T-helper 2 cell (primary cell): ENCODE measurements around the gene ACMSD.
"Not testable (repeated sequence)": the region's sequence is repeated elsewhere in the genome, so short reads cannot be mapped to it uniquely, and the experiment has no call there.

Experiments
- DNase-seq, 5 experiments: peaks; one replicate each; pipeline versions ENCODE4 v3.0.0 to v3.0.0-alpha.2; 2012 to 2022
- total RNA-seq, 2 donors: gene quantifications; one replicate each; lab custom pipeline; 2026; lab: John Stamatoyannopoulos, UW

The ACMSD gene
- total RNA-seq = 0 reads per million in 2 donors

DNA sequence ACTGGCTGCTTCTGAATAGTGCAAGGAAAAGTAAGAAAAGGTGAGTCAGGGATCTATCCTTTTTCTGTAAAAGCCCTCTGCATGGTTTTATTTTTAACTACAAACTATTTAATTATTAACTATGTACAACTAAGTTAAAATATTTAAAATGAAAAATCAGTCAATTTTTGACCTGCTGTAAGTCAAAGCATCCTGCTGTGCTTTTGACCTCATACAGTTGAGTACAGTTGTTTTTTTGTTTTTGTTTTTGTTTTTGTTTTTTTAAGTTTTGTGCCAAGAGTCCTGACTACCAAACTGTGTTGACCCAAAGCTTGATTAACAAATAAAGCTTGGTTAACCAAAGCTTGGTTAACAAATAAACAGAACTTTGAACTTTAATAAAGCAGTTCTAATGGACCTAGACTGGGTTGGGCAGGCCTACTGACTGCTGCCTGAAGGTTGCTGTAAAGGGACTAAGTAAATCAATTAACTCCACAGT is at the start of gene ACMSD:
ACMSD (plus strand) TSS at position 474 of the 478 bp plus-strand sequence. CDS start 67 bp downstream, outside the sequence.
- no peak for DNase-seq

DNA sequence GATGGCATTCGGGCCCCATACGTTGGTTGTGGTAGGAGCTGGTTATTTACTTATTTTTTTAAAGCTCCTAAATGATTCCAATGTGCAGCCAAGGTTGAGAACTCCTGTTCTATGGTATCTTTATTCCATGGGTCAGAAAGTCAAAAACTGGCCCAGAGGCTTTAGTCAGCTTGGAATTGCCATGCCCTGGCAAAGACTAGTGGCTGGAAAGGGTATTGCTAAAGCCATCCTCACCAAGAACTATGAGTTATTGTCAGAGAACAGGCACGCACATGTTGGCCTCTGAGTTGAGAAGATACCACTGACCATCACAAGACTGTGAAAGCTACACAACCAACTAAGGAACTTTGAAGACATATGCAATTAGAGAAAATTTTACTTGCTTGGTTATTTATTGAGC is 47.9 kb upstream of the ACMSD start:
- no peak for DNase-seq

DNA sequence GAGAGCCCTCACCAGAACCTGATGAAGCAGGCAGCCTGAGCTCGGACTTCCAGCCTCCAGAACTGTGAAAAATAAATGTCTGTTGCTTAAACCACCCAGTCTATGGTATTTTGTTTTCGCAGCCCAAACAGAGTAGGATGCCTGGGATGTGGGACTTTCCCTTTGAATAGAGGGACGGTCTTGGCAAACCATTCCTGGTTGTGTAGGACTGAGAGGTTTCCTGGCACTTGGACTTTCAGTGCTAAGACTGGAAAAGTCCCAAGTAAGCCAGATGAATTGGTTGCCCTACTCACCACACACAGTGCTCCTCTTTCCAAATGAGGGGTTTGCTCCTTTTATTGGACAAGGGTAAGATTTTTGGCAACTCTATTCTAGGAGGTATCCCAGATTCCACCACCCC is 46.8 kb upstream of the ACMSD start:
- no peak for DNase-seq

DNA sequence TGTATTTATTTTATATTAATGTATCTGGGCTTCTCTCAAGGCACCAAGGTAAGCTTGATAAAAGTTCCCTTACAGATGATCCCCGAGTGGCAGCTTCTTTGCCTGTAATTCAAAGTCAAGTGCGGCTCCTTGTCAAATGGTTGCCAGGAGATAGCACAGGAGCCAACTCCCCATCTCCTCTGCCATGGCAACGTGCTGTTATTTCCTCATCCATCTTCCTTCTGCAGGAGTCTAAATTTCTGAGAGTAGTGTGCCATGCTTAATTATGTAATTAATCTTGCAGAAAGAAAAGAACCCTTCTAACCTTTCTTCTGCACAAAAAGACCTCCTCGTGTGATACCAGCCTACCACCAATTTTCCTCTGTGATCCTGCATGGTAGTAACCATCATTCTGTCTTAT is 46.2 kb upstream of the ACMSD start:
- no peak for DNase-seq

DNA sequence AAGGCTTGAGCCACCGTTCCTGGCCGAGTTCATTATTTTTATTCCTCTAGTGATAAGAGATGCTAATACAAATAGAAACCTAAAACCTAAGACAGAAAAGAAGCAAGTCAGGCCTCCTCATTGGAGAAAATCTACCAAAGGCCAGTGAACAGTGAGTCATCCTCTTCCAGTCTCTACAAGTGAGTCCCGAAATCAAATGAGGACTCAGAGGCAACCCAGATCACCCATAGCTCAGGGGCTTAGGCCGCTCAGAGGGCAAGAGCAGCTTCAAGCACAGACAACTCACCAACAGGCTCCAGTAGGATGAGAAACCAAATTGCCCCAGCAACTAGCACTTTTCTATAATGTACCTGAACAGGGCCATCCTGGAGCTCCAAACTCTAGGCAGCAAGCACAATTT is 42.7 kb upstream of the ACMSD start:
- DNase-seq = no peak

DNA sequence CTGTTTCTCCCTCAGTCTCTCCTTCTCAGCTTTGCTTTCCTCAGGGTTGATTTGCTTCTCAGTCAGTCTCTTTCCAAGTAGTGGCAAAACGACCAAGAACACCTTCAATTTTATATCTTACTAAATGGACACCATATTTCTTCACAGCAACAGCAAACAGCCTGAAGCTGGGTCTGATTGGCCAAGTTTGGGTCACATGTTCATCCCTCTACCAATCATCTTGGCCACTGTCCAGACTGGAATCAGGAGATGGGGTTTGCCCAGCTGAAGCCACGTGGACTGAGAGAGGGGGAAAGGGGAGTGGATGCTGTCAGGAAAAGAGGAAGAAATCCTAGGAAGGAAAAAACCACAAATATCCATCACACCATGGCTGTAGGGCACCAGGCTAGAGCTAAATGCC is 42.0 kb upstream of the ACMSD start:
- no peak for DNase-seq

DNA sequence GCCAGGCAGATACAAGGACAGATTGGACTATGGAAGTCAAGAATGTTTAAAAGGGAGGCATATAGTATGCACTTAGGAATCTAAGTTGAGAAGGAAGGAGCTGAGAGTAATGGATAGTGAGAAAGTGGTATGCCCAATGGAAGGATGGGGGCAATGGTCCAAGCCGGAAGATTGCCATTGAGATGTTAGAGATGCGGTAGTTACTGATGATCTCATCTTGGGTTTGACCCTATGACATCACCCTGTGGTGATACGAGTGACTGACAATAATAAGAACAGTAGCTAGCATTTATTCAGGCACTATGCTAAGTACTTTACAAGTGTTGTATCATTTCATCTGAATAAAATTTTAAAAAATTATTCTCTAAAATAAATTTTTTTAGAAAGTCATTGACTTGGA is 38.5 kb upstream of the ACMSD start:
- DNase-seq = no peak

DNA sequence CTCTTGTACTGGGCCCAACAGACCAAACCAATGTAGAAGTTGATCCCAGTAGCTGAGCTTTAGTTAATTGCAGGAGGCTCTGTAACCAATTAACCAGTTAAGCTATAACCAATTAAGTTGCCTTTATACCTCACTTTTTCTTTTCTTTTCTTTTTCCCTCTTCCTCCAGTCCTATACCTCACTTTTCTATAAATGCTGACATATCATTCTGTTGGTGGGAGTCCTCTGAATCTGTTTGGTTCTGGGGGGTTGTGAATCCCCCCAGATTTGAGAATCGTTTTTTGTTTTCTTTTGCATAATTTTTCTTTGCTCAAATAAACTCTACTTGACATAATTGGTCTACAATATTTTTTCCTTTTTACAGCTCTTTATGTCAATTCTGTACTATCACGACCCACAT is 38.1 kb upstream of the ACMSD start:
- DNase-seq = no peak

DNA sequence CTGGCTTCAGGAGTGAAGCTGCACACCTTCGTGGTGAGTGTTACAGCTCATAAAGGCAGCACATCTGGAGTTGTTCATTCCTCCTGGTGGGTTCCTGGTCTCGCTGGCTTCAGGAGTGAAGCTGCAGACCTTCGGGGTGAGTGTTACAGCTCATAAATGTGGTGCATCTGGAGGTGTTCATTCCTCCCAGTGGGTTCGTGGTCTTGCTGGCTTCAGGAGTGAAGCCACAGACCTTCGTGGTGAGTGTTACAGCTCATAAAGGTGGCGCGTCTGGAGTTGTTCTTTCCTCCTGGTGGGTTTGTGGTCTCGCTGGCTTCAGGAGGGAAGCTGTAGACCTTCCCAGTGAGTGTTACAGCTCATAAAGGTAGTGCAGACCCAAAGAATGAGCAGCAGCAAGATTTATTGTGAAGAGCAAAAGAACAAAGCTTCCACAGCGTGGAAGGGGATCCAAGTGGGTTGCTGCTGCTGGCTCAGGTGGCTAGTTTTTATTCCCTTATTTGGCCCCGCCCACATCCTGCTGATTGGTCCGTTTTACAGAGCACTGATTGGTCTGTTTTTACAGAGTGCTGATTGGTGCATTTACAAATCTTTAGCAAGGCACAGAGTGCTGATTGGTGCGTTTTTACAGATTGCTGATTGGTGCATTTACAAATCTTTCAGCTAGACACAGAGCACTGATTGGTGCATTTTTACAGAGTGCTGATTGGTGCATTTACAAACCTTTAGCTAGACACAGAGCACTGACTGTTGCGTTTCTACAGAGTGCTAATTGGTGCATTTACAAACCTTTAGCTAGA is 34.6 kb upstream of the ACMSD start:
- DNase-seq = peak in 1 of 5 experiments; percentile 15

DNA sequence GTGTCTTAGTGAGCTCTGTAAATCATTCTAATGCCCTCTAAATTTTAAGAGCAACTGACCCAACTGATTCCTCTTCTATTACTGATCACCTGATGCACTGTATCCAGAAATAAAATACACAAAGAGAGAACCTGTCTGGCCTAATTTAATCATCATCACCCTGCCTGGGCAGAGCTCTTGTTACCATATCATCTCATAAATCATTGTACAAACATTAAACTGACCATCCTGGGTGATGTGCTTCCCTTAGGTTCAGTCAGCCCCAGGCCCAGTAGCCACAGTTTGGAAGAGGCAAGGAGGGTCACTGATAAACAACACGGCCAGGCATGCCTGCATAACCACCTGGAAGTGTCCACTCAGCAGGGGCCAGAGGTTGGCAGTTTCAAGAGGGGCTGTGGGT is 22.7 kb upstream of the ACMSD start:
- DNase-seq = no peak

DNA sequence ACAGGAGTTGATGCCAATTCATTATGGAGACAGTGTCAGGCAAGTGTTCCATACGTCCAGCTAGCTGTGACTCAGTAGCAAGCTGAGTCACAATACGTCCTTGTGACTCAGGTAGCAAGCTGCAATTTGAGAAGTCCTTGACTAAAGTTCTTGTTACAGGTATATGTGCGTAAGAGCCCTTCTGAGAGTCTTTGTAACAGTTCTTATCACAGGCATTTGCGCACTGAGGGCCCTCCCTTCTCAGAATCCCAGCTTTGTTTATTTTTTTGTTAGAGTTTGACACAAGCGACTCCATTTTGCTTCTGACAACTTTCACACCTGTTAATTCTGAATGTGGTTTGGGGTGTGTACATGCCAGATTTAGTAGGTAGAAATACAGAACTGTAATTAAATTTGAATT is 20.1 kb upstream of the ACMSD start:
- no peak for DNase-seq

DNA sequence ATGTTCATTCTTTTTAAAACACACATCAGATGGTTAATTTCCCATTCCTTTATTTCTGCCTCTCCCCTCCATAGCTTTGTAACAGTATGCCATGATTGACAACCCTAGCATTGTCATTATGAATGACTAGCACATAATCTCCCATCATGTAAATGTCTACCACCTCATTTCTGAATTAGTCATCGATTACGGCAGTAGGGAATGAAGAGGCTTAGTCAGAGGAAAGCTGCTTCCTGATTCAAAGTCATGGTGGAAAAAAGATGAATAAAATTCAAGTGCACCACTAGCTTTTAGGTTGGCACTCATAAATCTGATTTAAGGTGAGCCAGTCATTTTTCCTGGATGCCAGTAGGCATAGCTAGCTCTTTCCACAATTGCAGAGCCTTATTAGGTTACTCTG is 19.1 kb upstream of the ACMSD start:
- DNase-seq = no peak

DNA sequence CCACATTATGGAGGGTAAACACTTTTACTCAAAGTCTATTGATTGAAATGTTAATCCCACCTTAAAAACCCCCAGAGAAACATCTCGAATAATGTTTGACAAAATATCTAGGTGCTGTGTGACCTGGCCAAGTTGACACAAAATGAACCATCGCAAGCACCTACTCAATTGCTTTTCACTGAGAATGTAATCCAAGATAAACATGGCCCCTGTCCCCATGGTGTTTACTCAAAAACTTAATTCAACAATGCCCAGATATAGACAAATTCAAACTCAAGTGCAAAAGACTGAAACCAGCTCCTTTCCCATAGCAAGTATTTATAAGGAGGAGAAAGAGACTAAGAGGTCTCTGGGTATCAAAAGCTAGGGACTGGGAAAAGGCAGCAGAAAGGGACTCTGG is 15.0 kb upstream of the ACMSD start:
- no peak for DNase-seq

DNA sequence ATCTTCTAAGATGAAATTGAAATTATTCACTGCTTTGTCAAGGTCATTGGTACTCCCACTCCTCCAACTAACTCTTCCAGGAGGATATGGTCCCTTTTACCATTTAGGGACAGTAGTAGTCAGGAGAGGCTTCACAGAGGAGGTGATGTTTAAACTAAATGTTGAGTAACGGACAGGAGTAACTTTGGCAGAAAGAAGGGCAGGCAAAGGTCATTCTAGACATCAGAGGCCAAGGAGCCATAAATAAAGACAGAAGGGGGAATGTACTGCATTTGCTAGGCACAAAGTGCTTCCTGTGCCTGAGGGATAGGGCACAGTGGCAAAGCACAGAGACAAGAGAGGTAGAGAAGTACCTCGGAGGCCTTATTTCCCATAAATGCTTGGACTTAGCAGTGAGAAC is 14.6 kb upstream of the ACMSD start:
- DNase-seq = no peak

DNA sequence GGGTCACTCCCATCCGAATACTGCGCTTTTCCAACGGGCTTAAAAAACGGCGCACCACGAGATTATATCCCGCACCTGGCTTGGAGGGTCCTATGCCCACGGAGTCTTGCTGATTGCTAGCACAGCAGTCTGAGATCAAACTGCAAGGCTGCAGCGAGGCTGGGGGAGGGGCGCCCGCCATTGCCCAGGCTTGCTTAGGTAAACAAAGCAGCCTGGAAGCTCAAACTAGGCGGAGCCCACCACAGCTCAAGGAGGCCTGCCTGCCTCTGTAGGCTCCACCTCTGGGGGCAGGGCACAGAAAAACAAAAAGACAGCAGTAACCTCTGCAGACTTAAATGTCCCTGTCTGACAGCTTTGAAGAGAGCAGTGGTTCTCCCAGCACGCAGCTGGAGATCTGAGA is 12.7 kb upstream of the ACMSD start:
- DNase-seq = not testable (repeated sequence)

DNA sequence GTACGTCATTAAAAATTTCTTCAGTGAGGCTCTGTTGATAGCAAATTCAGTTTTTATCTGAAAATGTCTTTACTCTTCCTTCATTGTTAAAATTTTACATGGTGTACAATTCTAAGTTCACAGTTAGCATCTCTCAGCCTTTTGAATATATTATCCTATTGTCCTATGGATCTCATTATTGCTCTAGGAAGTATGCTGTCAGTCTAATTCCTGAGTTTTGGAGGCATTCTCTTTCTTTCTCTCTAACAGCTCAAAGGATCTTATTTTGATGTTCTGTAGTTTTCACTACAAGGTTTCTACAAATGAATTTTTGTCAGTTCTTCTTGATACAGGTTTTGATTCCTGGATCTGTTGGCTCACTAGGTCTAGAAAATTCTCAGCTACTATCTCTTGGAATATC is 2.9 kb upstream of the ACMSD start:
- DNase-seq = no peak

DNA sequence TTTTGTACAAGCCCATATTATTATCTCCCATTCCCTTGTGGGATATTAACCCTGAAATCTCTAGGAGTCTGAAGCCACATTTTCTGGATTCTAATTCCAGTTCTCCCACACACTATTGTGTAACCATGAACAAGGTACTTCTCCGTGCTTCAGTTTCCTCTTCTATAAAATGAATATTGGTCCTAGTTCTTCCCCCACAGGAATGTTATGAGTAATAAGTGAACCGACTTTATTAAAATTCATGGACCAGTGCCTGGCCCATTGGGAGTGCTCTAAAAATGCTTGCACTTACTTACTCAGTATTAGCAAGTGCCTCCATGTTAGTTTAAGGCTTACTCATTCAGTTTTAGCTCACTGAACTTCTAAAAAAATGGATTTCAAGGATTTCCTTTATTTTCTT is 1.4 kb upstream of the ACMSD start:
- DNase-seq = no peak

DNA sequence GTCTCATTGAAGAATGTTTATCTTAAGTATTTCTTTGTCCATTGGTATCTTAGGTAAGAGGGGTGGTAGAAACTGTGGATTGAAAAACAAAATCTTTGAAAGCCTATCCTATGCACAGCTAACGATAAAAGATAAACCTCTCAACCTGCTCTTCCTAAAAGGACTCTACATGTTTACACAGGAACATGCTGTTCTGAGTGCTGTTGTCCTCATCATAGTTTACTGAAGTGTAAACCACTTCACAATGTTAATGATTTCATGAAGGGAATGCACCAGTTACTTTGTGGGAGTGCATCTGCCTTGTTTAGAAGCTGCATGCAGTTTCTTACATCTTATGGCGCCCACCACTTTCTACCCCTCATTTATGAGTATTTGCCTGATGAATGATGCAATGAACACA is 1.2 kb downstream of the ACMSD start:
- DNase-seq = no peak

DNA sequence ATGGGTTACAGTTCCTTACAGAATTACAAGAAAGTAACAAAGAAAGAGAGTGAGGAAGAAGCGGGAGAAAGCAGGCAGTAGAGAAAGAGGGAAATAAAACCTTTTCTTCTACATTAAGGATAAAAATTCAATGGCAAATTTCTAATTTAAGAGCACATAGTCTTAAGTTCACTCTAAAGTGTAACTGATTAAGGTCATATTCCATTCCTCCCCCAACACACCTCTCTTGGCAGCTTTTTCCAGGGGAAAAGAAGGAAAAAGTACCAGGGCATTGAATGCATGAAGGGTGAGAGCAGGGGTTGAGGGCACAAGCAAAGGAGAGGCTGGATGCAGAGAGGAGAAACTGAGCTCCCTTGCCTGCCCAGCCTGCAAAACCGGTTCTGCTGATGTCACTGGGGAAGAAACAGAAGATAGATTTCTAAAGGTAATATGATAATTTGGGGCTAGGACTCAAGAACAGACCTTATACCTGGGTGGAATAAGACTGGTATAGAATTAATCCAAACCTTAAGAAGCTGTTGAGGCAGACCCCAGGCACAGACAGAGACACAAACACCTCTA is 4.6 kb downstream of the ACMSD start:
- no peak for DNase-seq

DNA sequence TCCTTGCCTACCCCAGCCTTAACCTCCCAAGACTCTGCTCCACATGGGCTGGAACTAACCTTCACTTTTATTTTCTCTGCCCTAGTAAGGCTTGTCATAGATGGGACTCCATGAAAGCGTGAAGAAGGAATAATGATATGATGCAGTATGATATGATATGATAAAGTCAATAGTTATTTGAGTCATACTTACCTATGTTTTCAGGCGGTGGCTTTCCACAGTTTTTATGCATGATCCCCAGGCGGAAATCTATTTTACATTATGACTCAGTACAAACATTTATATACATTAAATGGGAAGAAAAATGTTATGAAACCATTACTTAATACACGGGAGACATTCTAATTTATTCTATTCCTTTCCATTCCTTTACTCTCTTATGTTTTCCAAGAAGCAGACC is 5.6 kb downstream of the ACMSD start:
- no peak for DNase-seq

DNA sequence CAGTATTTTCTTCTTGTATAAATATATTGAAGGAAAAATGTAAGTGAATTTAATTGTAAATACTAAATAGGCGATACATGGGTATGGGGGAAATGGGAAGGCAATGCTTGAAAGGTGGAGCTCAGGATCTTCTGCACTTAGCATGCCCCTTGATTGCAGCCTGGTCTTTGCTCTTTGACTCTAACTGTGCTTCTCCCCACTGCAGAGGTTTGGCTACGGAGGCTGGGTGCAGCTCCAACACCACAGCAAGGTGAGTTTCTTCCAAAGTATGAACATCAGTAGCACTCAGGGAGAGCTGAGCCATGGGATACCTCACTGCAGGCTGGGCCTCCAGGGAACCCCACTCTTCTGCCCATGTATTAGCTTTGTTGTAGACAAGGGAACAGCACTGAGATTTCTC is 6.6 kb downstream of the ACMSD start:
- DNase-seq = no peak

DNA sequence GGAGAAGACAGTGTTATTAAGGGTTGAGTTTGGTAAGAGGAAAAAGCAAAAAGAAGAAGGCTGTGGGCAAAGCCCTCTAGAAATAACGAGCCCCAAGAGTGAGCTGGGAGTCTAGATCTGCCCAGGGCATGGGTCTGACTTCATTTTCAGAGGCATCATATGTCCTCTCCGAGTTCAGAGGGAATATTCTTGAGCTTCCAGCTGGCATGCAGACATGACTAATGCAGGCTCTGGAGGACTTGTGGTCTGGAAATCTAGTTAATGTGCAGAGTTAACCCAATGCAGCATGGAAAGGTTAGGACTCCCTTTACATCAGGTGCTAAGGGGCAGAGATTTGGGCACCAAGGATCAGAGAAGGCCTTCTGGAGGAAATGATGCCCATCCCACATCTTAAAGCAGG is 7.3 kb downstream of the ACMSD start:
- DNase-seq = no peak

DNA sequence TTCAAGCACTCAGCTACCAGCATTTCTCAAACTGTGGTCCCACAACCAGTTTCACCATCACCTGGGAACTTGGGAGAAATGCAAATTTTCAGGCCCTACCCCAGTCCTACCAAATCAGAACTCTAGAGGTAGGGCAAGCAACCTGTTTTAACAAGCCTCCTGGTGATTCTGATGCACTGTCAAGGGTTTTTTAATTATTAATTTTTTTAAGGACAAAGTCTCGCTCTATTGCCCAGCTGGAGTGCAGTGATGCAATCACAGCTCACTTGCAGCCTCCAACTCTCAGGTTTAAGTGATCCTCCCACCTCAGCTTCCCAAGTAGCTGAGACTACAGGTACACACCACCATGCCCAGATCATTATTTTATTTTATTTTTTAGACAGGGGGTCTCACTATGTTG is 7.8 kb downstream of the ACMSD start:
- DNase-seq = no peak

DNA sequence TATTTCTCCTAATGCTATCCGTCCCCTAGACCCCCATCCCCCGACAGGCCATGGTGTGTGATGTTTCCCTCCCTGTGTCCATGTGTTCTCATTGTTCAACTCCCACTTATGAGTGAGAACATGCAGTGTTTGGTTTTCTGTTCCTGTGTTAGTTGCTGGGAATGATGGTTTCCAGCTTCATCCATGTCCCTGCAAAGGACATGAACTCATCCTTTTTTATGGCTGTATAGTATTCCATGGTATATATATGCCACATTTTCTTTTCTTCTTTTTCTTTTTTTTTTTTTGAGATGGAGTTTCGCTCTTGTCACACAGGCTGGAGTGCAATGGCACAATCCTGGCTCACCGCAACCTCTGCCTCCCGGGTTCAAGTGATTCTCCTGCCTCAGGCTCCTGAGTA is 9.2 kb downstream of the ACMSD start:
- not testable (repeated sequence) for DNase-seq

DNA sequence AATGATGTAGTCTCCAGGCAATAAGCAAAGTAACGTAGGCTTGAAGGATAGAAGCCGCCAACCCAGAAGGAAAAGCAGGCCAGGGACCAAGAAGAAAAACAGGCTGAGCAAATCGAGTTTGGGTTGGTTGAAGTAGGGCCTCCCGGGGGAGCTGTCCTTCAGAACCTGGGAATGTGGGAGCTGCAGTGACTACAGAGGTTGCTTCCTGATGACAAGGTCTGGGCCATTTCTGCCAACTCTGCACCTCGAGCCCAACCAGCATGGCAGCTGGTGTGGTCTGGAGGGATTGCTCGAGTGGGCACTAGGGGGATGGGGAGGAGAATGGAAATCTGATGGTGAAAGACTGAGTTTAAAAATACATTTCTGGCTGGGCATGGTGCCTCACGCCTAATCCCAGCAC is 14.1 kb downstream of the ACMSD start:
- no peak for DNase-seq
